Measurements from ENCODE around the gene SLC48A1.

DNA sequence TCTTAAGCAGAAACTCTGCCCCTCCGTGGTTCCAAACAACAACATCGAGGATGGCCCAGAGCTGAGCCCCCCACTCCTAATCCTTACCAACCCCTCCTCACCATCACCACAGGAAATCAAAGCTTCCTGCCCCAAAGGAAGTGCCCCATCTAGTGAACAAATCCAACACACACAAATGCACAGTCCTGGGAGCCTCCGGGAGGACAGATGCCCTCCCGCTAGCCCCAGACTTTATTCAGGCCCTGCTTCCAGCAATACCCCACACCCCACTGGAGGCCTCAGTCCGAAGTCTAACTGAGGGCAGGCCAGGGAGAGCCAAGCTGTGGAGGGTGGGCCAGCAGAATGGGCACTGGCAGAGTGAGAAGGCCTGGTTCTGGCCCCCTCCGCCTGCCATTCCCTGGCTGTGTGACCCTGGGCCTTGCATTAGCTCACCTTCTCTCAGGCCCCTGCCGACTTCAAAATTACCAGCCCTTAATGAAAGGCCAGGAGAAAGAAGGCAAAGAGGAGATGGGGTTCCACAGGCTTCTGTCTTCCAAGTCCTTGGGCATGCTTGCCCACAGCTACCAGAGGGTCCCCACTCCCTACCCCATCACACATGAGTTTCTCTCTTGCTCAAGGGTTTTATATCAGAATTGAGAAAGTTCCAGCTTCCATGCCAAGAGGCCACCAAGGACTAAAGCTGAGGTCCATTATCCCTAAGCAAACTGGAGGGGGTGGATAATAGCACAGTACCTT lies 44.4 kb downstream of the SLC48A1 start:
- TF ChIP-seq EZH2 (IDR thresholded peaks at IDR 0.05) (no peak), POLR2AphosphoS5 (IDR thresholded peaks at IDR 0.05; ENCODE audit: borderline replicate concordance, low read depth, low read length) (no peak)
